HTR-8/SVneo (cell line): ENCODE data around the gene BAIAP2.
A peak's percentile ranks its signal among the peaks of the same experiment; 100 is the strongest.
"Not testable (repeated sequence)": the region's sequence is repeated elsewhere in the genome, so short reads cannot be mapped to it uniquely, and the experiment has no call there.

Source experiments
- DNase-seq: peaks from one replicate; pipeline ENCODE4 v3.0.0; 2011; ENCODE audit warnings: low spot score, mixed read lengths; ENCODE audit not compliant: insufficient read length
- FAIRE-seq: peaks from 2 replicates; lab custom pipeline; 2011; peaks lifted over from hg19 to GRCh38; lab: Jason Lieb, UNC

The BAIAP2 gene

DNA sequence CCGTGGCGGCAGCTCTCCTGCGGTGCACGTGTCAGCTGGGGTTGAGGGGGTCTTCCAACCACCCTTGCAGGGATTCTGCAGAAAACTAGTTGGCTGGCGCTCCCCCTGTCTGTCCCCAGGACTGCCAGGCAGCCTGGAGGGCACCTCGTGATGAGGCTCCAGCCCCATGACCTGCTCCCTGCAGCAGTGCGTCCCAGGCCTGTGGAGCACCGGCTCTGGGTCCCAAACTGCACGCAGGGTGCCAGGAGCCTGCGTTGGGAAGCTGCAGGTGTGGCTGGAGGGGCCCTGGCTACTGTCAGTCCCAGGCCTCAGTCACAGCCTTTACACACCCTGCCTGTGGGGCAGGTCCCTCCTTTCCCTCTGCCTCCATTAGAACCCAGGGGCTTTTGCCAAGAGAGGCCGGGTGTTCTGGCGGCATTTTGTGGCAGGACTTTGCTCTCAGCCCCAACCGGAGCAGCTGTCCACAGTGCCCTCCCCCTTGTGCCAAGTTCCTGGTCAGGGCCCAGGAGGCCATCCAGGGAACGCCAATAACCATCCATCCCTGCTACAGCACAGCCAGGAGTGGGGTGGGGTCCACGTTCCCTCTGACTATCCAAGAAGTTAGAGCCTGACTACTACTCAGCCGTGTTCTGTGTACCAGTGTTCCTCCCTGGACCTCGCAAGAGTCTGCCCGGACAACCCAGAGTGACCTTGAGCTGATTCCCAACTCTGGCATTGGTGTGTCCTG, 34.2 kb upstream of the BAIAP2 start:
- FAIRE-seq (no peak), DNase-seq (no peak)

DNA sequence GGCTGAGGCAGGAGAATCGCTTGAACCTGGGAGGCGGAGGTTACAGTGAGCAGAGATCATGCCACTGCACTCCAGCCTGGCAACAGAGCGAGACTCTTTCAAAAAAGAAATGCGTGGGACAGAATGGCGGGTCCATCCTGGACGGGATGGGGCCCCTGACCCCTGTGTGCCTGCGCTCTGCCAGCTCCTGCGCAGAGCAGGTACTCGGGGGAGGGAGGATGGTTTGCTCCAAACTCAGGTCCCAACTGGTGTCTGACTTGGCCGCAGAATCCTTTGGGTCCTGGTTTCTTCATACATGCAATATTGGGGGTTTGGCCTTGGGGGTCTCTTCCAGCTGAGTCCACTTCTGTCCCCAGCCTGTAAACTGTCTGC, 33.0 kb upstream of the BAIAP2 start:
- DNase-seq (no peak), FAIRE-seq (no peak)

DNA sequence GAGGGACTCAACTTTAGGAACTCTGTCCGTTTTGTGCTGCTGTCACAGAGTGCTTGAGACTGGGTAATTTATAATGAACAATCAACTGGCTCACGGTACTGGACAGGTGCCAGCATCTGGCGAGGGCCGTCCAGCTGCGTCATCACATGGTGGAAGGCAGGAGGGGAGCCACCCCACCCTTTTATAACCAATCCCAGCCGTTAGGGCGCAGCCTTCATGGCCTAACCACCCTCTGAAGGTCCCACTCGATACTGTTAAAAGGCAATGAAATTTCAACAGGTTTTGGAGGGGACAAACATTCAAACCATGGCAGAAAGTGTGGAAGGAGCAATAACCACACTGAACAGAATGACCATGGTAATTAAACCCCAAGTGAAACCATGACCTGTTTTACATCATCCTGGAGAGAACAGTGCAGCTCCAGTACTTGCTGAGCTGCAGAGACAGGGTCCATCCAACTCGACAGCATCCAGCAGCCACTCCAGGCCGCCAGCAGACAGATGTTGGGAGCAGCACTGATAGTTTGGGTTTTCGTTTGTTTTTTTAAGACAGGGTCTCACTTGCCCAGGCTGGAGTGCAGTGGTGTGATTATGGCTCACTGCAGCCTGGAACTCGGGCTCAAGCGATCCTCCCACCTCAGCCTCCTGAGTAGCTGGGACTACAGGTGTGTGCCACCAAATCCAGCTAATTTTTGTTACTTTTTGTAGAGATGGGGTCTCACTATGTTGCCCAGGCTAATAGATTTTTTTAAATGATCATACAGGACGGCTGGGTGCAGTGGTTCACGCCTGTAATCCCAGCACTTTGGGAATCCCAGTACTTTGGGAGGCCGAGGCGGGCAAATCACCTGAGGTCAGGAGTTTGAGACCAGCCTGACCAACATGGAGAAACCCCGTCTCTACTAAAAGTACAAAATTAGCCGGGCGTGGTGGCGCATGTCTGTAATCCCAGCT, 32.3 kb upstream of the BAIAP2 start:
- no peak for FAIRE-seq

DNA sequence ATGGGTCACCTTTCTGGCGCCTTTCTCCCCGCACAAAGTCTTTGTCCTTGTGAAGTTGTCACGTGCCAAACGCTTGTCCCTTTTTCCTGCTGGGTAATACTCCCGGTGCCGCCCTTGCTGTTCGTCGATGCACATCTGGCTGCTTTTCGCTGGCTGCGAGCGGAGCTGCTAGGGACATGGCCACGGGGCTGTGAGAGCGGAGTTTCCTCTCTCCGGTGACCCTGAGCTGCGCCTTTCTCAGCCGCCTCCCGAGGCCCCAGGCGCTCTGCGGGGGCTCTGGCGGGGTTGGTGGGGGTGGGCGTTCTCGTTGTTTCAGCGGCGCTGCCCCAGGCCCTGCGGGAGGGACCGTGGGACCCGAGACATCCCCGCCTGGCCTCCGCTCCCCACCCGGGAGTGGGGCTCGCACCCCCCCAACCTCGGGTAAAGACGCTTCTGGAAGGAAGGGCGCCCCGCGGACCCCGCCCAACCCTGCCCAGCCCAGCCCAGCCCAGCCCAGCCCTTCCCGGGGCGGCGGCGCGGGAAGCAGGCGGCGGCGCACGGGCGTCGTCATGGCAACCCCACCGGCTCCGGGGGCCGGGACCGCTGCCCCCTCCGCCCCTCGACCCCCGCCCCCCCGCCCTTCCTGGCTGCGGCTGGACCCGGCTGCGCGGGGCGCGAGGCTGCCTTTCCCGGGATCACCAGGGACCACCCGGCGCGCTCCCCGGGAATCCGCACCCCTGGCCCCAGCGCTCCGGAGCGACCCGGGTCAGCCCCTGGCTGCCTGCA, 31.1 kb upstream of the BAIAP2 start:
- DNase-seq = no peak
- FAIRE-seq = no peak

More for the DNA sequence above, 32.3 kb upstream of the BAIAP2 start:
- peak; percentile 41 for DNase-seq

DNA sequence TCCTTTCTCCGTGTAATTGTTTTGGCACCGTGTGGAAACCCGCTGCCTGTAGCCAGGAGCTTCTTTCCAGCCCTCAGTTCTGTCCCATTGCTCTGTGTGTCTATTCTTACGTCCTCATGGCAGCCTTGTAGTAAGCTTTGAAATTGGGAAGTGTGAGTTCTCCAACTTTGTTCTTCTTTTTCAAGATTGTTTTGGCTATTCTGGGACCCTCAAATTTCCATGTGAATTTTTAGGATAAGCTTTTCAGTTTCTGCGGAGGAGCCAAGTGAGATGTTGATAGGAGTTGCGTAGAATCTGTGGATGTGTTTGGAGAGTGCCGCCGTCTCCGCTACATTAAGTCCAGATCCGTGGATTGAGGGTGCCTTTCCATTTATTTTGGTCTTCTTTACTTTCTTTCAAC, 28.1 kb upstream of the BAIAP2 start:
- FAIRE-seq = no peak

DNA sequence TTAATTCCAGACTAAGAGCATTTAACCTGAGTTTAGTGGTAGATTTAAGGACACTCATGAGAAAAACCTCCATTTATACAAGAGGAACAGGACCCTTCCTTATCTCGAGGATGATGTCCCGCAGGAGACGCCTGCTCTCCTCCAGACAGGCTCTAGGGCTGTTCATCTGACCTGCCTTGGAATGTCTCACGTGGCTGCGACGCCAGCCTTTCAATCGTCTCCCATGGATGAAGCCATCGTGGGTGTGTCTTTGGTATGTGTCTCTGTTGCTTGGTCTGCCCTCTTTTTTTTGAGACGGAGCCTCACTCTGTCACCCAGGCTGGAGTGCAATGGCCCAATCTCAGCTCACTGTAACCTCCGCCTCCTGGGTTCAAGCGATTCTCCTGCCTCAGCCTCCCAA, 26.8 kb upstream of the BAIAP2 start:
- FAIRE-seq = no peak

More for the DNA sequence above, 28.1 kb upstream of the BAIAP2 start:
- DNase-seq = no peak

DNA sequence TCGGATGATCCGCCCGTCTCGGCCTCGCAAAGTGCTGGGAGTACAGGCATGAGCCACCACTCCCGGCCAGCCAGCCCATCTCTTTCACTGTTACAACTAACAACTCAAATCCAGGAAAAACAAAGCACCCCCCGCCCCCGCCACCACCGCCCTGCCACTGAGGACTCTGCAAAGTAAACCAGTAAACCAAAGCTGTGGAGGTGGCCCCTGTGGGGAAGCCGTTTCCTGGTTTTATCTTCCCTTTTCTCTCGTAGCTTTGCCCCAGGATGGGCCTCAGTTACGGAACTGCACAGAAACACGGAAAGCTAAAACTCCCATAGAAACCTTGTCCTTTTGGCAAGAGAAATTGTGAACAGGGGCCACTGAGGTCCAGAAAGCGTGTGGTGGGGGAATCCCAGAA, 25.8 kb upstream of the BAIAP2 start:
- FAIRE-seq (no peak), DNase-seq (no peak)

More for the DNA sequence above, 26.8 kb upstream of the BAIAP2 start:
- no peak for DNase-seq

DNA sequence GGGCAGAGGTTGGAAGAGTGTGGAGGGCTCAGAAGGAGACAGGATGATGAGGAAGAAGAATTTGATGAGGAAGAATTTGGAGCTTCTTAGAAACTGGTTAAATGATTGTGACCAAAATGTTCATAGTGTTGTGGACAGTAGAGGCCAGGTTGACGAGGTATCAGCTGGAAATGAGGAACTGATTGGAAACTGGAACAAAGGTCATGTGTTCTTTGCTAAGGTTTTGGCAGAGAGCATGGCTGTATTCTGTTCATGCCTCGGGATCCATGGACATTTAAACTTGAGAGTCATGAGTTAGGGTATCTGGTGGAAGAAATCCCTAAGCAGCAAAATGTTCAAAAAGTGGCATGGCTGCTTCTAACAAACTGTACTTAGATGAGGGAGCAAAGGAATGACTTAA, 24.0 kb upstream of the BAIAP2 start:
- FAIRE-seq (no peak), DNase-seq (no peak)

DNA sequence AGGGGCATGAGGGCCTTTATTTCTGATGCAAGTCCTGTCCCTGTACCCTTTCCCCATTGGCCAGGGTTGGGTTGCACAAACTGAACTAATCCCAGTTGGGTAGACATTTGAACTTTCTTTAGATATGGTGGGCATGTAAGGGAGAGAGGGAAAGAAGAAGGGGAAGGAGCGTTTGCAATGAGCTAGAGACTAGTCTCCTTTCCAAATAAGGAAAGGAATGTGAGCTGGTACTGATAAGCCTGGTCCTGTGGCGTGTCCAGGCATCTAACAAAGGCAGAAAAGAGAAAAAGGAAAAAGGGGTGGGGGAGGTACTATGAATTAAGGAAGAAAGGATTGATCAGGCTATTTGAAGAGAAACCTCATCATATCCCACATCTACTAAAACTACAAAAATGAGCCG, 23.0 kb upstream of the BAIAP2 start:
- DNase-seq (no peak), FAIRE-seq (no peak)

DNA sequence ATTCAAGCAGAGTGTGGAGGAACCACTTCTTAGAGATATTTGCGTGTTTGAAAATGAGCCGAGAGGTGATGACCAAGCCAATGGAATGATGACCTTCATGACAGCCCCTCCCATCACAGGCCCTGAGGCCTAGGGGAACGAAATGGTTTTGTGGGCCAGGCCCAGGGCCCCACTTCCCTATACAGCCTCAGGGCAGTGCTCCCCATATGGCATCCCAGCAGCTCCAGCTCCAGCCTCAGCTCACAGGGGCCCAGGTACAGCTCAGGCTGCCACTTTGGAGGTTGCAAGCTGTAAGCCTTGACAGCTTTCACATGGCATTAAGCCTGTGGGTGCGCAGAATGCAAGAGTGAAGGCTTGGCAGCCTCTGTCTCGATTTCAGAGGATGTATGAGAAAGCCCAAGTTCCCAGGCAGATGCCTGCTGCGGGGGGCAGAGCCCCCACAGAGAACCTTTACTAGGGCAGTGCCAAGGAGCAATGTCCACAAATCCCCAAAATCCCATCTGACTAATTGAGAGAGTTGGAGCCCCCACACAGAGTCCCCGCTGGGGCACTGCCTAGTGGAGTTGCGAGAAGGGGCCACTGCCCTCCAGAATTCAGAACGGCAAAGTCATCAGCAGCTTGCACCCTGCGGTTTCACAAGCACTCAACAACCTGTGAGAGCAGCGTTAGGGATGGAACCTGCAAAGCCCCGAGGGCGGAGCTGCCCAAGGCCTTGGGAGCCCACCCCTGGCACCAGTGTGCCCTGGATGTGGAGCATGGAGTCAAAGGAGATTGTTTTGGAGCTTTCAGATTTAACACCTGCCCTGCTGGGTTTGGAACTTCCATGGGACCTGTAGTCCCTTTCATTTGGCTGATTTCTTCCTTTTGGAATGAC, 22.1 kb upstream of the BAIAP2 start:
- DNase-seq (no peak), FAIRE-seq (no peak)

DNA sequence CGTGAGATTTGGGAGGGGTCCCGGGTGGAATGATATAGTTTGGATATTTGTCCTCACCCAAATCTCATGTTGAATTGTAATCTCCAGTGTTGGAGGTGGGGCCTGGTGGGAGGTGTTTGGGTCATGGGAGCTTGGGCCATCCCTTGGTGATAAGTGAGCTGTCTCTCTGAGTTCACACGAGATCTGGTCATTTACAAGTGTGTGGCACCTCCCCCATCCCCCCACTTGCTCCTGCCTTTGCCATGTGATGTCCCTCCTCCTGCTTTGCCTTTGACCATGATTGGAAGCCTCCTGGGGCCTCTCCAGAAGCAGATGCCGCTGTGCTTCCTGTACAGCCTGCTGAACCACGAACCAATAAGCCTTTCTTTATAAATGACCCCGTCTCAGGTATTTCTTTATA, 21.3 kb upstream of the BAIAP2 start:
- FAIRE-seq (no peak), DNase-seq (no peak)

DNA sequence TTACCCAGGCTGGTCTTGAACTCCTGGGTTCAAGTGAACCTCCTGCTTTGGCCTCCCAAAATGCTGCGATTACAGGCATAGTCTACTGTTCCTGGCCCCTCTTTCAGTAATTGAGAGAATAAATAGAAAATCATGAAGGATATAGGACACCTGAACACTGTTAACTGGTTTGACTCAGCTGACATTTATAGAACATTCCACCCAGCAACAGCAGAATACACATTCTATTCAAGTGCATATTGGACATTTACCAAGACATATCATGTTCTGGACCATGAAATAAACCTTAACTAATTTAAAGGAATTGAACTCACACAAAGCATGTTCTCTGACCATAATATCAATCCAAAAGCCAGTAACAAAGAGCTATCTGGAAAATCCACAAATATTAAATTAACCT, 19.8 kb upstream of the BAIAP2 start:
- DNase-seq = no peak
- FAIRE-seq = no peak

DNA sequence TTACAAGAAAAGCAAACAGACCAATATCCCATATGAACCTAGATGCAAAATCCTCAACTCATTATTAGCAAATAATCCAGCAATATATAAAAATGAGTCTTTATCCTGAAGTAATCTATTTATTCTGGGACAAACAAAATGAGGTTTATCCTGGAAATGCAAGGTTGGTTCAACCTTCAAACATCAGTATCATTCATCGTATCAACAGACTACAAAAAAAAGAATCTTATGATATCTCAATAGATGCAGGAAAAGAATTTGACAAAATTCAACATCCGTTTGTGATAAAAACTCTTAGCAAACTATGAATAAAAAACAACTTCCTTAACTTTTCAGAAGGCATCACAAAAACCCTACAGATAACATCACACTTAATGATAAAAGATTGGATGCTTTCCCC, 18.4 kb upstream of the BAIAP2 start:
- FAIRE-seq (no peak), DNase-seq (no peak)

DNA sequence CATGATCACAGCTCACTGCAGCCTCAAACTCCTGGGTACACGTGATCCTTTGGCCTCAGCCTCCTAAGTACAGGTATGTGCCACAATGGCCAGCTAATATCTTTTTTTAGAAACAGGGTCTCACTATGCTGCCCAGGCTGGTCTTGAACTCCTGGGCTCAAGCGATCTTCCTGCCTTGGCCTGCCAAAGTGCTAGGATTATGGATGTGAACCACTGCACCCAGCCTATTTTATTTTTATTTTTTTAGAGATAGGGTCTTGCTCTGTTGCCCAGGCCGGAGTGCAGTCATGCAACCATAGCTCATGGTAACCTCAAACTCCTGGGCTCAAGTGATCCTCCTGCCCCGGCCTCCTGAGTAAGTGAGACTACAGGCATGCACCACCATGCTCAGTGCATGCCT, 17.6 kb upstream of the BAIAP2 start:
- not testable (repeated sequence) for FAIRE-seq, DNase-seq

DNA sequence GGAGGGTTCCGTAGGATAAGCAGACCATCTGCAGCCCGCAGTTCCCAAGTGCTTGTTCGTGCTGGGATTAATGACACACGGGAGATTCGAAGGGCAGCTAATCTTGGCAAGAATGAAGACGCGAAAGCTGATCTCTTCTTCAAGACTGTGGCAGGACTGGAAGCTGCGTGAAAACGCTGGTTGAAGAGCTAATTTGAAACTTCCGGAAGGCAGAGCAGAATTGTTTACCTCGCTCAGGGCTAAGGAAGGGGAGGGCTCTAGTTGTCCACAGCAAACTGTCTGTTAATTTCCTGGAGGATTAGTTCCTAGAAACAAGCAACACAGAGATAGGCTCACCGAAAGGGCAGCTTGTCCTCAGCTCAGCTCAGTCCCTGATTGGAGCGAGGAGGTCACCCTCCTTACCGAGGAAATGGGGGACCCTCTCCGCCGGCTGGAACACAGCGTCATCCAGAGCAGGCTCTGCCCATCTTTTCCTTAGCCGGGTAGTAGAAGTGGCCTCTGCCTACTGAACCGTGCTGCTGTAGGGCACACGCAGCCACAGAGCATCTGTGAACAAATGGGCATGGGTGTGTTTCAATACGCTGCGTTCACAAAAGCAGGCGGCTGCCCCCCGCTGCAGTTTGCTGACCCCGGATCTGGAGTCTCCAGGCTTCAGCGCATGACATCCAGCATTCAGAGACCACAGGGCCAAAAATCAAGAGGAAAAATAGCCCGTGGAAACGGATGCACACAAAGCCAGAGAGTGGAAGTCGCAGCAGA, 16.7 kb upstream of the BAIAP2 start:
- DNase-seq (no peak), FAIRE-seq (peak; percentile 31)

DNA sequence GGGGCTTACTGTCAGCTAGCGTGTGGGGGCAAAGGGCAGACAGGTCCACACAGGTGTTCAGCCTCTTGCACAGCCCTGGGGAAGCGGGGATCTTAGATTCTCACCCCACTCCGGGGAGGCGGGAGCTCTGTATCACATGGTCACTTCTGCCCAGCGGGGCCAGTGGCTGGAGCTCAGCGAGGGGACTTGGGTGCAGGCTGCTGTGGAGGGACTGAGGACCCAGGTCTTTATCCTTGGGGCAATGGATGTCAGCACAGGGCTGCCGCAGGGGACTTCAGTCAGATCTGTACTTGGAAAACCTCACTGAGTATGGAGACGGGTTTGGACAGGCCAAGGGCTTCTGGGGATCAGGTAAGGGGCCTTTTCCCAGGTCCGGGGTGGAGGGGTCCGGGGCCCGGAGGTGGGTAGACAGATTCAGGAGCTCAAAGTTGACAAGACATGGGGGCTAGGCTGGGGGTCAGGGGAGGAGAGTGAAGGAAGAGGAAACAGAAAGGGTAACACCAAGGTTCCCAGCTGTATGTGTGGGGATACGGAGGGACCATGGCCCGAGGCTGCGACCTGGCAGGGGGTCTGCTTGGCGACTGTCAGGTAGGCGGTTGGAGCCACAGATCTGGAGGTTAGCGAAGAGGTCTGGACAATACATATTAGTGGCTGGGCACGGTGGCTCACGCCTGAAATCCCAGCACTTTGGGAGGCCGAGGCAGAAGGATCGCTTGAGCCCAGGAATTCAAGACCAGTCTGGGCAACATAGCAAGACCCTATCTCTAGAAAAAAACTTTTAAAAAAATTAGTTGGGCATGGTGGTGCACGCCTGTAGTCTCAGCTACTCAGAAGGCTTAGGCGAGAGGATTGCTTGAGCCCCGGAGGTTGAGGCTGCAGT, 15.1 kb upstream of the BAIAP2 start:
- DNase-seq = no peak
- no peak for FAIRE-seq

DNA sequence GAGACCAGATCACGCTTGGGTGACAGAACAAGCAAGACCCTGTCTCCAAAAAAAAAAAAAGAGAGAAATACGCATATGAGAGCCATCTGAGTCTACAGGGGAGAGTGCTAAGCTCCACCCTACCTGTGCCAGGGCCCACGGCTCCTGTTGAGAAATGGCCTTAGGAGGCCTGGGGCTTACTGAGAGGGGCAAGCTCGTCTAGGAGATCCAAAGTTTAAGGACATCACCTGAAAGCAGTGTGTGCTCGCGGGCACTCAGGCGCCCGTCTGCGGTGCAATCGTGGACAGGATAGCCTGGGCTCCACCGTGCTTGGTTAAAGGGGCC, 14.5 kb upstream of the BAIAP2 start:
- DNase-seq (no peak), FAIRE-seq (no peak)

DNA sequence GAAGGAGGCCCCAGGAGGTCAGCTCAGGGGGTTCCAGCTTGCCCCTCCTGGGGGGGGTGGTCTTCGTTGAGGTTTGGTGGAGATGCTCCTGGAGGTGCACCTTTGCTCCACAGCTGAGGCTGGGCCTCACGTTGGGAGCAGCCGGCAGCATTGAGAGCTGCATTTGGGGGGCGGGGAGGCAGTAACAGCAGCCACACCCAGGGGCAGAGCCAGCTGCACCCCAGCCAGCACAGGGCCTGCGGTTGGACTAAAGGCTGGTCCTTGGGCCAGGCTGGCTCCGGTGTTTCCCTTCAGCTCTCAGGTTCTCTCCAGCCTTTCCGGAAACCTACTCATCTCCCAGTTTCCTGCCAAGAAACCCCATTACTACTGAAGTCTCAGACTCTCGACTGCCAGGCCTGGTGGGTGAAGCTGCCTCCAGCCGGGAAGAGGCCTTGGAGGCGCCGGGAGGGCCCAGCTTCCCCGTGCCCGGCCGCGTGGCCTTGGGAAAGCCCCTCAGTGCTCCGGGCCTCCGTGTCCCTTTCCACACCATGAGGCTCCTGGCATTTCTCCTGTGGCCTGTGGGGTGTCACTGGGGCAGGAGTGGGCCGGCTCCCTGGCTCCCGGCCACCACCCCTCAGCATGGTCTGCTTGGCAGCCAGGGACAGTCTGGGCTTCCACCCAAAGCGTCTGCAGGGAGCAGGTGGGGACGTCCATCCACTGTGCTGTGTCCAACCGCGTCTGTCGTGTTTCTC, 14.0 kb upstream of the BAIAP2 start:
- FAIRE-seq (no peak), DNase-seq (no peak)
